ENCODE data around the gene RPE. TPM values are rescaled to one million over a fixed set of nuclear protein-coding genes. Genes with fewer than 3 reads are reported as not detected.

The RPE gene
- total and polyA plus RNA-seq, 9 donors = 16.8 to 54.8 (median 38.2) TPM

DNA sequence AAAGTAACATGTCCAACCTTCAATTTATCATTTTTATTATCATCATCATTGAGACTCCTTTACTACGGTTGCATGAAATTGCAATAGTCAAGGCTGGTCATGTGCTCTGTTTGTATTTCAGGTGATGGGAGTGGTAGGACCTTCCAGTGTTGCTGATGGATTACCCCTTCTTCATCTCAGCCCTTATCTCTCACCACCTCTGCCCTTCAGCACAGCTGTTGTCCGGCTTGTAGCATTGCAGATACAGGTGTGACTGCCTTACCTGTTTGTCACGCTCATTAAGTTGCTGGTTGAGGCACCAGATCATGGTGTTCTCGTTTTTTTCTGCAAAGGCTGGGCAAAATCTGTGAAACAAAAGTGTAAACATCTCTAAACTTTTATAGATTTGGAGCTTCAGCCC lies 31.7 kb upstream of the RPE start:
- DNase-seq = no peak
- peaks cover 2% of the 10 kb centered on the region for H3K4me1 ChIP-seq (ENCODE audit: insufficient read depth)
- no peaks in the 10 kb centered on the region for H3K9me3 ChIP-seq
- no peaks in the 10 kb centered on the region for H3K27me3 ChIP-seq
- no peak for TF ChIP-seq POLR2A (IDR thresholded peaks at IDR 0.05)
- TF ChIP-seq, protein P1, sequence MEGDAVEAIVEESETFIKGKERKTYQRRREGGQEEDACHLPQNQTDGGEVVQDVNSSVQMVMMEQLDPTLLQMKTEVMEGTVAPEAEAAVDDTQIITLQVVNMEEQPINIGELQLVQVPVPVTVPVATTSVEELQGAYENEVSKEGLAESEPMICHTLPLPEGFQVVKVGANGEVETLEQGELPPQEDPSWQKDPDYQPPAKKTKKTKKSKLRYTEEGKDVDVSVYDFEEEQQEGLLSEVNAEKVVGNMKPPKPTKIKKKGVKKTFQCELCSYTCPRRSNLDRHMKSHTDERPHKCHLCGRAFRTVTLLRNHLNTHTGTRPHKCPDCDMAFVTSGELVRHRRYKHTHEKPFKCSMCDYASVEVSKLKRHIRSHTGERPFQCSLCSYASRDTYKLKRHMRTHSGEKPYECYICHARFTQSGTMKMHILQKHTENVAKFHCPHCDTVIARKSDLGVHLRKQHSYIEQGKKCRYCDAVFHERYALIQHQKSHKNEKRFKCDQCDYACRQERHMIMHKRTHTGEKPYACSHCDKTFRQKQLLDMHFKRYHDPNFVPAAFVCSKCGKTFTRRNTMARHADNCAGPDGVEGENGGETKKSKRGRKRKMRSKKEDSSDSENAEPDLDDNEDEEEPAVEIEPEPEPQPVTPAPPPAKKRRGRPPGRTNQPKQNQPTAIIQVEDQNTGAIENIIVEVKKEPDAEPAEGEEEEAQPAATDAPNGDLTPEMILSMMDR (IDR thresholded peaks at IDR 0.05) = no peak
- no peak for TF ChIP-seq EP300 (IDR thresholded peaks at IDR 0.05)
- H3K4me3 ChIP-seq = no peak overlapping the region
- intact Hi-C loops (cut with DNase I) = no loop called here
- no peak overlapping the region for H3K27ac ChIP-seq
- WGBS, 3 donors = 17 to 34% (median 18%) methylated on average over 4 of the region's 4 CpGs
- H3K36me3 ChIP-seq = no peaks in the 10 kb centered on the region

GRCh38 chr2:209973328-209973727 lies 29.1 kb upstream of the RPE start:
- H3K4me1 ChIP-seq (ENCODE audit: insufficient read depth) = peaks cover 2% of the 10 kb centered on the region
- no peaks in the 10 kb centered on the region for H3K27me3 ChIP-seq
- H3K9me3 ChIP-seq = no peaks in the 10 kb centered on the region
- H3K4me3 ChIP-seq = no peak overlapping the region
- TF ChIP-seq, protein P1 (IDR thresholded peaks at IDR 0.05) = no peak
- no peak for TF ChIP-seq POLR2A (IDR thresholded peaks at IDR 0.05)
- no peak for TF ChIP-seq EP300 (IDR thresholded peaks at IDR 0.05)
- intact Hi-C loops (cut with DNase I) = no loop called here
- no peak for DNase-seq
- WGBS, 3 donors = 9 to 14% (median 11%) methylated on average over 1 of the region's 1 CpG
- H3K27ac ChIP-seq = no peak overlapping the region
- H3K36me3 ChIP-seq = no peaks in the 10 kb centered on the region

GRCh38 chr2:209974576-209974975 lies 27.9 kb upstream of the RPE start:
- Histone ChIP-seq H3K4me1 (ENCODE audit: insufficient read depth) (peaks cover 2% of the 10 kb centered on the region), H3K27me3 (no peaks in the 10 kb centered on the region), H3K4me3 (no peak overlapping the region), H3K36me3 (no peaks in the 10 kb centered on the region), H3K9me3 (no peaks in the 10 kb centered on the region), H3K27ac (no peak overlapping the region)
- WGBS, 3 donors = 59 to 77% (median 65%) methylated on average over 1 of the region's 1 CpG
- intact Hi-C loops (cut with DNase I) = no loop called here
- TF ChIP-seq EP300 (IDR thresholded peaks at IDR 0.05) (no peak), POLR2A (IDR thresholded peaks at IDR 0.05) (no peak)
- TF ChIP-seq, protein P1 (IDR thresholded peaks at IDR 0.05) = no peak
- no peak for DNase-seq

GRCh38 chr2:209976698-209977385 lies 25.6 kb upstream of the RPE start:
- no peaks in the 10 kb centered on the region for H3K9me3 ChIP-seq
- 89 to 93% (median 91%) methylated on average over 9 of the region's 9 CpGs for WGBS, 3 donors
- H3K27me3 ChIP-seq = no peaks in the 10 kb centered on the region
- TF ChIP-seq EP300 (IDR thresholded peaks at IDR 0.05) = no peak
- TF ChIP-seq, protein P1 (IDR thresholded peaks at IDR 0.05) = no peak
- no peak for TF ChIP-seq POLR2A (IDR thresholded peaks at IDR 0.05)
- DNase-seq = no peak
- no peaks in the 10 kb centered on the region for H3K4me1 ChIP-seq (ENCODE audit: insufficient read depth)
- H3K4me3 ChIP-seq = no peak overlapping the region
- H3K36me3 ChIP-seq = no peaks in the 10 kb centered on the region
- intact Hi-C loops (cut with DNase I) = loop anchor here in 3 of 4 donors (5.0 kb wide), 1 partner anchor 220 kb away; no protein-coding TSS in a partner anchor
- H3K27ac ChIP-seq = no peak overlapping the region
